ENCODE data around the gene RYR2.

The RYR2 gene

GRCh38 chr1:237685551-237685950 lies 643.6 kb downstream of the RYR2 start:
- Histone ChIP-seq H3K27me3 (ENCODE audit: control insufficient read depth, insufficient read depth, low read length) (no peaks in the 10 kb centered on the region), H3K27ac (ENCODE audit: low read length) (no peak overlapping the region), H3K4me1 (ENCODE audit: control insufficient read depth, insufficient read depth, low read length) (no peaks in the 10 kb centered on the region; the same call in 1 of the 2 replicates), H3K36me3 (ENCODE audit: control insufficient read depth, insufficient read depth, low read length) (no peaks in the 10 kb centered on the region), H3K9me3 (ENCODE audit: control insufficient read depth, insufficient read depth, low read length) (no peaks in the 10 kb centered on the region), H3K4me3 (ENCODE audit: low read length) (no peak overlapping the region)
- WGBS (ENCODE audit: insufficient coverage, insufficient read length) = no CpG with 5 or more reads among the region's 1 CpG
- DNase-seq (ENCODE audit: low read depth, low spot score) = no peak

GRCh38 chr1:237687804-237688203 lies 645.8 kb downstream of the RYR2 start:
- no peak overlapping the region for H3K27ac ChIP-seq (ENCODE audit: low read length)
- WGBS (ENCODE audit: insufficient coverage, insufficient read length) = no CpG with 5 or more reads among the region's 5 CpGs
- no peak overlapping the region for H3K4me3 ChIP-seq (ENCODE audit: low read length)
- no peaks in the 10 kb centered on the region for H3K9me3 ChIP-seq (ENCODE audit: control insufficient read depth, insufficient read depth, low read length)
- DNase-seq (ENCODE audit: low read depth, low spot score) = no peak
- H3K36me3 ChIP-seq (ENCODE audit: control insufficient read depth, insufficient read depth, low read length) = no peaks in the 10 kb centered on the region
- no peaks in the 10 kb centered on the region; the same call in 1 of the 2 replicates for H3K4me1 ChIP-seq (ENCODE audit: control insufficient read depth, insufficient read depth, low read length)
- H3K27me3 ChIP-seq (ENCODE audit: control insufficient read depth, insufficient read depth, low read length) = no peaks in the 10 kb centered on the region

GRCh38 chr1:237690656-237691055 lies 648.7 kb downstream of the RYR2 start:
- no CpG with 5 or more reads among the region's 2 CpGs for WGBS (ENCODE audit: insufficient coverage, insufficient read length)
- no peaks in the 10 kb centered on the region for H3K4me1 ChIP-seq (ENCODE audit: control insufficient read depth, insufficient read depth, low read length)
- DNase-seq (ENCODE audit: low read depth, low spot score) = no peak
- H3K36me3 ChIP-seq (ENCODE audit: control insufficient read depth, insufficient read depth, low read length) = no peaks in the 10 kb centered on the region
- H3K27ac ChIP-seq (ENCODE audit: low read length) = no peak overlapping the region
- H3K27me3 ChIP-seq (ENCODE audit: control insufficient read depth, insufficient read depth, low read length) = no peaks in the 10 kb centered on the region
- H3K9me3 ChIP-seq (ENCODE audit: control insufficient read depth, insufficient read depth, low read length) = no peaks in the 10 kb centered on the region
- no peak overlapping the region for H3K4me3 ChIP-seq (ENCODE audit: low read length)

GRCh38 chr1:237692255-237692654 lies 650.3 kb downstream of the RYR2 start:
- H3K4me3 ChIP-seq (ENCODE audit: low read length) = no peak overlapping the region
- 100% methylated on average over 1 of the region's 7 CpGs for WGBS (ENCODE audit: insufficient coverage, insufficient read length)
- H3K27me3 ChIP-seq (ENCODE audit: control insufficient read depth, insufficient read depth, low read length) = no peaks in the 10 kb centered on the region
- H3K27ac ChIP-seq (ENCODE audit: low read length) = no peak overlapping the region
- H3K36me3 ChIP-seq (ENCODE audit: control insufficient read depth, insufficient read depth, low read length) = no peaks in the 10 kb centered on the region
- no peak for DNase-seq (ENCODE audit: low read depth, low spot score)
- no peaks in the 10 kb centered on the region for H3K9me3 ChIP-seq (ENCODE audit: control insufficient read depth, insufficient read depth, low read length)
- H3K4me1 ChIP-seq (ENCODE audit: control insufficient read depth, insufficient read depth, low read length) = no peaks in the 10 kb centered on the region

GRCh38 chr1:237695878-237696277 lies 653.9 kb downstream of the RYR2 start:
- Histone ChIP-seq H3K27ac (ENCODE audit: low read length) (no peak overlapping the region), H3K4me3 (ENCODE audit: low read length) (no peak overlapping the region), H3K4me1 (ENCODE audit: control insufficient read depth, insufficient read depth, low read length) (no peaks in the 10 kb centered on the region), H3K9me3 (ENCODE audit: control insufficient read depth, insufficient read depth, low read length) (no peaks in the 10 kb centered on the region), H3K36me3 (ENCODE audit: control insufficient read depth, insufficient read depth, low read length) (no peaks in the 10 kb centered on the region), H3K27me3 (ENCODE audit: control insufficient read depth, insufficient read depth, low read length) (no peaks in the 10 kb centered on the region)
- no peak for DNase-seq (ENCODE audit: low read depth, low spot score)

- DNase-seq (ENCODE audit: low read depth, low spot score) = no peak
- no peak overlapping the region for H3K4me3 ChIP-seq (ENCODE audit: low read length)
- no peak overlapping the region for H3K27ac ChIP-seq (ENCODE audit: low read length)
- no peaks in the 10 kb centered on the region for H3K4me1 ChIP-seq (ENCODE audit: control insufficient read depth, insufficient read depth, low read length)
- H3K36me3 ChIP-seq (ENCODE audit: control insufficient read depth, insufficient read depth, low read length) = no peaks in the 10 kb centered on the region
- no CpG with 5 or more reads among the region's 5 CpGs for WGBS (ENCODE audit: insufficient coverage, insufficient read length)
- H3K27me3 ChIP-seq (ENCODE audit: control insufficient read depth, insufficient read depth, low read length) = no peaks in the 10 kb centered on the region
- no peaks in the 10 kb centered on the region for H3K9me3 ChIP-seq (ENCODE audit: control insufficient read depth, insufficient read depth, low read length)
Observed at GRCh38 chr1:237700181-237700580, 658.2 kb downstream of the RYR2 start.

- no CpG with 5 or more reads among the region's 2 CpGs for WGBS (ENCODE audit: insufficient coverage, insufficient read length)
- H3K9me3 ChIP-seq (ENCODE audit: control insufficient read depth, insufficient read depth, low read length) = no peaks in the 10 kb centered on the region
- H3K4me3 ChIP-seq (ENCODE audit: low read length) = no peak overlapping the region
- no peaks in the 10 kb centered on the region for H3K4me1 ChIP-seq (ENCODE audit: control insufficient read depth, insufficient read depth, low read length)
- H3K27ac ChIP-seq (ENCODE audit: low read length) = no peak overlapping the region
- no peak for DNase-seq (ENCODE audit: low read depth, low spot score)
- no peaks in the 10 kb centered on the region for H3K27me3 ChIP-seq (ENCODE audit: control insufficient read depth, insufficient read depth, low read length)
- no peaks in the 10 kb centered on the region for H3K36me3 ChIP-seq (ENCODE audit: control insufficient read depth, insufficient read depth, low read length)
Observed at GRCh38 chr1:237701534-237701933, 659.5 kb downstream of the RYR2 start.

- H3K9me3 ChIP-seq (ENCODE audit: control insufficient read depth, insufficient read depth, low read length) = no peaks in the 10 kb centered on the region
- H3K27me3 ChIP-seq (ENCODE audit: control insufficient read depth, insufficient read depth, low read length) = no peaks in the 10 kb centered on the region
- DNase-seq (ENCODE audit: low read depth, low spot score) = no peak
- no peaks in the 10 kb centered on the region for H3K4me1 ChIP-seq (ENCODE audit: control insufficient read depth, insufficient read depth, low read length)
- H3K27ac ChIP-seq (ENCODE audit: low read length) = no peak overlapping the region
- no CpG with 5 or more reads among the region's 2 CpGs for WGBS (ENCODE audit: insufficient coverage, insufficient read length)
- H3K4me3 ChIP-seq (ENCODE audit: low read length) = no peak overlapping the region
- no peaks in the 10 kb centered on the region for H3K36me3 ChIP-seq (ENCODE audit: control insufficient read depth, insufficient read depth, low read length)
Observed at GRCh38 chr1:237702161-237702560, 660.2 kb downstream of the RYR2 start.

GRCh38 chr1:237705462-237705861 lies 663.5 kb downstream of the RYR2 start:
- no peaks in the 10 kb centered on the region for H3K9me3 ChIP-seq (ENCODE audit: control insufficient read depth, insufficient read depth, low read length)
- H3K27me3 ChIP-seq (ENCODE audit: control insufficient read depth, insufficient read depth, low read length) = no peaks in the 10 kb centered on the region
- no peak overlapping the region for H3K4me3 ChIP-seq (ENCODE audit: low read length)
- WGBS (ENCODE audit: insufficient coverage, insufficient read length) = no CpG with 5 or more reads among the region's 4 CpGs
- no peaks in the 10 kb centered on the region for H3K36me3 ChIP-seq (ENCODE audit: control insufficient read depth, insufficient read depth, low read length)
- no peak for DNase-seq (ENCODE audit: low read depth, low spot score)
- H3K4me1 ChIP-seq (ENCODE audit: control insufficient read depth, insufficient read depth, low read length) = no peaks in the 10 kb centered on the region
- no peak overlapping the region for H3K27ac ChIP-seq (ENCODE audit: low read length)

GRCh38 chr1:237709355-237709754 lies 667.4 kb downstream of the RYR2 start:
- Histone ChIP-seq H3K4me3 (ENCODE audit: low read length) (no peak overlapping the region), H3K36me3 (ENCODE audit: control insufficient read depth, insufficient read depth, low read length) (no peaks in the 10 kb centered on the region), H3K9me3 (ENCODE audit: control insufficient read depth, insufficient read depth, low read length) (no peaks in the 10 kb centered on the region), H3K27ac (ENCODE audit: low read length) (no peak overlapping the region), H3K4me1 (ENCODE audit: control insufficient read depth, insufficient read depth, low read length) (no peaks in the 10 kb centered on the region), H3K27me3 (ENCODE audit: control insufficient read depth, insufficient read depth, low read length) (no peaks in the 10 kb centered on the region)
- no CpG with 5 or more reads among the region's 3 CpGs for WGBS (ENCODE audit: insufficient coverage, insufficient read length)
- no peak for DNase-seq (ENCODE audit: low read depth, low spot score)

GRCh38 chr1:237711281-237711680 lies 669.3 kb downstream of the RYR2 start:
- Histone ChIP-seq H3K27ac (ENCODE audit: low read length) (no peak overlapping the region), H3K36me3 (ENCODE audit: control insufficient read depth, insufficient read depth, low read length) (no peaks in the 10 kb centered on the region), H3K9me3 (ENCODE audit: control insufficient read depth, insufficient read depth, low read length) (no peaks in the 10 kb centered on the region), H3K4me1 (ENCODE audit: control insufficient read depth, insufficient read depth, low read length) (no peaks in the 10 kb centered on the region), H3K27me3 (ENCODE audit: control insufficient read depth, insufficient read depth, low read length) (no peaks in the 10 kb centered on the region), H3K4me3 (ENCODE audit: low read length) (no peak overlapping the region)
- DNase-seq (ENCODE audit: low read depth, low spot score) = no peak
- WGBS (ENCODE audit: insufficient coverage, insufficient read length) = no CpG with 5 or more reads among the region's 3 CpGs

Measured in iPS DF 6.9 (cell line).